NOMO-1 (cell line): ENCODE results near the gene MED28.
A peak's percentile ranks its signal among the peaks of the same experiment; 100 is the strongest.
"Not testable (repeated sequence)": the region's sequence is repeated elsewhere in the genome, so short reads cannot be mapped to it uniquely, and the experiment has no call there.

ENCODE experiments used
- DNase-seq, 2 experiments: peaks; one replicate each; lab custom pipeline; 2025; ENCODE audit not compliant: unreplicated experiment in 2 of 2; lab: John Stamatoyannopoulos, UW

The MED28 gene

GRCh38 chr4:17614416-17615299, at the start of gene MED28:
TSS of gene MED28 (plus strand) at chr4:17614641. CDS start at chr4:17614655, 14 bp downstream.
- DNase-seq = peak; percentile 76 to 91

- DNase-seq = no peak
Measured at GRCh38 chr4:17565846-17566245, 48.6 kb upstream of the MED28 start.

- DNase-seq = no peak
Measured at GRCh38 chr4:17567271-17567670, 47.2 kb upstream of the MED28 start.

- no peak for DNase-seq
Measured at GRCh38 chr4:17574206-17574605, 40.2 kb upstream of the MED28 start.

- not testable (repeated sequence) for DNase-seq
Measured at GRCh38 chr4:17575177-17575576, 39.3 kb upstream of the MED28 start.

- peak; percentile 90 to 96 for DNase-seq
Measured at GRCh38 chr4:17576932-17577664, 37.3 kb upstream of the MED28 start, which contains the start of gene LAP3. TSS of gene LAP3 (plus strand) at chr4:17577198. CDS start at chr4:17577466, 268 bp downstream.

GRCh38 chr4:17577665-17578481, 36.6 kb upstream of the MED28 start:
- DNase-seq = peak; percentile 33 to 63

- DNase-seq = peak; percentile 49 to 63
Measured at GRCh38 chr4:17578482-17578891, 36.0 kb upstream of the MED28 start.

- no peak for DNase-seq
Measured at GRCh38 chr4:17580969-17581368, 33.5 kb upstream of the MED28 start.

GRCh38 chr4:17583276-17583675, 31.2 kb upstream of the MED28 start:
- no peak for DNase-seq

GRCh38 chr4:17583941-17584340, 30.5 kb upstream of the MED28 start:
- DNase-seq = no peak

- DNase-seq = no peak
Measured at GRCh38 chr4:17584521-17585213, 29.8 kb upstream of the MED28 start.

GRCh38 chr4:17587094-17587822, 27.2 kb upstream of the MED28 start:
- DNase-seq = no peak

GRCh38 chr4:17589355-17589754, 25.1 kb upstream of the MED28 start:
- no peak for DNase-seq

- DNase-seq = peak; percentile 97
Measured at GRCh38 chr4:17595471-17596005, 18.9 kb upstream of the MED28 start.

GRCh38 chr4:17597517-17597916, 16.9 kb upstream of the MED28 start:
- no peak for DNase-seq

GRCh38 chr4:17599826-17600225, 14.6 kb upstream of the MED28 start:
- no peak for DNase-seq

GRCh38 chr4:17605236-17605635, 9.2 kb upstream of the MED28 start:
- DNase-seq = no peak

- peak in 1 of 2 experiments; percentile 43 for DNase-seq
Measured at GRCh38 chr4:17613761-17614415, 553 bp upstream of the MED28 start.
